ENCODE data around the gene S100A13. TPM values are rescaled to one million over a fixed set of nuclear protein-coding genes. Genes with fewer than 3 reads are reported as not detected.

The S100A13 gene
- total RNA-seq, 1 experiment from 2014 or later, result 350 TPM

GRCh38 chr1:153617663-153618062 is 9.6 kb downstream of the S100A13 start:
- no peaks in the 10 kb centered on the region for H4K20me1 ChIP-seq (ENCODE audit: low read length)
- H3K79me2 ChIP-seq (ENCODE audit: low read length), result peaks cover 43% of the 10 kb centered on the region
- H3K36me3 ChIP-seq (ENCODE audit: low read depth, low read length), result peaks cover 30% of the 10 kb centered on the region
- peaks cover 49% of the 10 kb centered on the region for H3K4me1 ChIP-seq (ENCODE audit: insufficient read depth, low read length)
- peak overlapping the region; percentile 87 for H3K27ac ChIP-seq (ENCODE audit: low read length)
- peak overlapping the region; percentile 67 for H3K9ac ChIP-seq (ENCODE audit: low read length)
- TF ChIP-seq CTCF (conservative IDR thresholded peaks at IDR 0.05; ENCODE audit: low read depth, low read length), result peak; percentile 95
- no peak for TF ChIP-seq EZH2phosphoT487 (IDR thresholded peaks at IDR 0.05; ENCODE audit: borderline replicate concordance, low read length)
- no peak overlapping the region for H2AFZ ChIP-seq (ENCODE audit: low read length)
- ATAC-seq (peak; percentile 71), DNase-seq (peak; percentile 96)
- H3F3A ChIP-seq (ENCODE audit: low read length, unreplicated experiment), result peaks cover 5% of the 10 kb centered on the region
- ChIA-PET POLR2A (ENCODE audit: unreplicated experiment) (interaction anchor here (0.7 to 2.2 kb wide), 2 partner anchors 9 to 102 kb away, joined by 4 to 12 read pairs; partner anchors contain the start of gene S100A13), CTCF (interaction anchor here (0.6 to 2.6 kb wide), 6 partner anchors 10 to 85 kb away, joined by 3 to 14 read pairs (median 4); partner anchors contain the start of genes CHTOP and S100A13)
- intact Hi-C loops (cut with micrococcal nuclease), result loop anchor here (1.0 to 2.0 kb wide), 2 partner anchors 45 to 107 kb away; no protein-coding TSS in a partner anchor
- BruUV-seq (replicated peaks), result no TSS peak
- no peak overlapping the region for H3K4me3 ChIP-seq (ENCODE audit: low read length)
- no peaks in the 10 kb centered on the region for H3K9me2 ChIP-seq (replicated peaks; ENCODE audit: low read length)
- peak overlapping the region; percentile 34 for H3K4me2 ChIP-seq (ENCODE audit: low read length)
- H3K27me3 ChIP-seq (ENCODE audit: low read length), result no peaks in the 10 kb centered on the region
- no peaks in the 10 kb centered on the region for H3K9me3 ChIP-seq (ENCODE audit: low read length)

GRCh38 chr1:153616917-153617311 is 10.4 kb downstream of the S100A13 start:
- peak; percentile 0; the same call in 1 of the 2 replicates for ATAC-seq
- H3F3A ChIP-seq (ENCODE audit: low read length, unreplicated experiment), result peaks cover 9% of the 10 kb centered on the region
- H3K79me2 ChIP-seq (ENCODE audit: low read length), result peaks cover 50% of the 10 kb centered on the region
- CTCF ChIA-PET, result interaction anchor here (0.6 to 2.6 kb wide), 7 partner anchors 10 to 84 kb away, joined by 3 to 14 read pairs (median 4); partner anchors contain the start of genes CHTOP and S100A13
- H3K27me3 ChIP-seq (ENCODE audit: low read length), result no peaks in the 10 kb centered on the region
- no peak overlapping the region for H3K4me3 ChIP-seq (ENCODE audit: low read length)
- peak overlapping the region; percentile 67 for H3K9ac ChIP-seq (ENCODE audit: low read length)
- TF ChIP-seq EZH2 (IDR thresholded peaks at IDR 0.05; ENCODE audit: low read length, unreplicated experiment) (no peak), EZH2phosphoT487 (IDR thresholded peaks at IDR 0.05; ENCODE audit: borderline replicate concordance, low read length) (no peak), CTCF (conservative IDR thresholded peaks at IDR 0.05; ENCODE audit: low read depth, low read length) (no peak)
- H3K4me1 ChIP-seq (ENCODE audit: insufficient read depth, low read length), result peaks cover 49% of the 10 kb centered on the region
- H2AFZ ChIP-seq (ENCODE audit: low read length), result no peak overlapping the region
- no TSS peak for BruUV-seq (replicated peaks)
- H3K9me3 ChIP-seq (ENCODE audit: low read length), result no peaks in the 10 kb centered on the region
- intact Hi-C loops (cut with micrococcal nuclease), result loop anchor here (1.0 to 2.0 kb wide), 2 partner anchors 45 to 106 kb away; no protein-coding TSS in a partner anchor
- DNase-seq, result no peak
- peaks cover 24% of the 10 kb centered on the region for H3K36me3 ChIP-seq (ENCODE audit: low read depth, low read length)
- POLR2A ChIA-PET (ENCODE audit: unreplicated experiment), result interaction anchor here (1.1 to 2.2 kb wide), 2 partner anchors 10 to 17 kb away, joined by 3 to 12 read pairs; partner anchors contain the start of gene S100A13
- no peaks in the 10 kb centered on the region for H3K9me2 ChIP-seq (replicated peaks; ENCODE audit: low read length)
- peak overlapping the region; percentile 87 for H3K27ac ChIP-seq (ENCODE audit: low read length)
- peak overlapping the region; percentile 81 for H3K4me2 ChIP-seq (ENCODE audit: low read length)
- no peaks in the 10 kb centered on the region for H4K20me1 ChIP-seq (ENCODE audit: low read length)

Data from PC-3 (cell line).